Activated T-helper 17 cell treated with anti-CD3 and anti-CD28 coated beads, Interleukin-2, amount 50 U/mL, for 72 hours (primary cell): ENCODE results near the gene SLC7A8. TPM values are rescaled to one million over a fixed set of nuclear protein-coding genes. Genes with fewer than 3 reads are reported as not detected.

Source experiments
- ATAC-seq: fragments of 150-1000 bp; cut with Tn5 transposase; replicated peaks from 2 replicates; pipeline ENCODE4 v1.10.0; 2021; ENCODE audit warnings: mild to moderate bottlenecking, moderate library complexity
- H3K27ac Mint-ChIP-seq: one replicate; pipeline ENCODE4 v1.8.0; 2022; ENCODE audit warnings: mixed read lengths
- H3K27me3 Mint-ChIP-seq: one replicate; pipeline ENCODE4 v1.8.0; 2022; ENCODE audit warnings: mixed read lengths
- H3K36me3 Mint-ChIP-seq: one replicate; pipeline ENCODE4 v1.8.0; 2022; ENCODE audit warnings: low read depth, mild to moderate bottlenecking, mixed read lengths
- H3K4me1 Mint-ChIP-seq: one replicate; pipeline ENCODE4 v1.8.0; 2022; ENCODE audit warnings: mixed read lengths
- H3K4me3 Mint-ChIP-seq: one replicate; pipeline ENCODE4 v1.8.0; 2022; ENCODE audit warnings: mild to moderate bottlenecking, mixed read lengths
- H3K9me3 Mint-ChIP-seq: one replicate; pipeline ENCODE4 v1.8.0; 2022; ENCODE audit warnings: mixed read lengths
- total RNA-seq, 2 donors: library from RNA; stranded (reverse); gene quantifications; one replicate each; pipeline ENCODE4 v1.2.3, GENCODE V29; 2022

The SLC7A8 gene
- total RNA-seq, 2 donors from 2014 or later = 0.61 to 0.69 TPM

GRCh38 chr14:23173031-23173430, 10.4 kb downstream of the SLC7A8 start:
- H3K36me3 Mint-ChIP-seq = no peaks in the 10 kb centered on the region
- no peak overlapping the region for H3K4me3 Mint-ChIP-seq

GRCh38 chr14:23172574-23172973, 10.9 kb downstream of the SLC7A8 start:
- Mint-ChIP-seq H3K36me3 (no peaks in the 10 kb centered on the region), H3K9me3 (no peaks in the 10 kb centered on the region), H3K27ac (no peak overlapping the region), H3K4me3 (no peak overlapping the region), H3K4me1 (no peaks in the 10 kb centered on the region), H3K27me3 (peaks cover 6% of the 10 kb centered on the region)
- ATAC-seq = no peak

More at GRCh38 chr14:23173031-23173430, 10.4 kb downstream of the SLC7A8 start:
- Mint-ChIP-seq H3K4me1 (no peaks in the 10 kb centered on the region), H3K9me3 (no peaks in the 10 kb centered on the region), H3K27me3 (peaks cover 6% of the 10 kb centered on the region), H3K27ac (no peak overlapping the region)
- ATAC-seq = no peak

- H3K4me1 Mint-ChIP-seq = no peaks in the 10 kb centered on the region
- no peak overlapping the region for H3K4me3 Mint-ChIP-seq
- H3K9me3 Mint-ChIP-seq = no peaks in the 10 kb centered on the region
- H3K27ac Mint-ChIP-seq = no peak overlapping the region
- H3K36me3 Mint-ChIP-seq = no peaks in the 10 kb centered on the region
- H3K27me3 Mint-ChIP-seq = peaks cover 3% of the 10 kb centered on the region
- ATAC-seq = no peak
Observed at GRCh38 chr14:23172096-23172495, 11.4 kb downstream of the SLC7A8 start.

GRCh38 chr14:23171222-23171975, 12.1 kb downstream of the SLC7A8 start:
- Mint-ChIP-seq H3K36me3 (no peaks in the 10 kb centered on the region), H3K27ac (no peak overlapping the region), H3K4me3 (no peak overlapping the region), H3K9me3 (no peaks in the 10 kb centered on the region), H3K27me3 (peaks cover 3% of the 10 kb centered on the region), H3K4me1 (no peaks in the 10 kb centered on the region)
- ATAC-seq = no peak

- Mint-ChIP-seq H3K27me3 (peaks cover 3% of the 10 kb centered on the region), H3K4me3 (no peak overlapping the region), H3K36me3 (no peaks in the 10 kb centered on the region), H3K27ac (no peak overlapping the region), H3K4me1 (no peaks in the 10 kb centered on the region), H3K9me3 (no peaks in the 10 kb centered on the region)
- ATAC-seq = no peak
Observed at GRCh38 chr14:23169622-23170021, 13.8 kb downstream of the SLC7A8 start.

GRCh38 chr14:23168246-23168645, 15.2 kb downstream of the SLC7A8 start:
- Mint-ChIP-seq H3K27me3 (peaks cover 3% of the 10 kb centered on the region), H3K36me3 (no peaks in the 10 kb centered on the region), H3K9me3 (no peaks in the 10 kb centered on the region), H3K27ac (no peak overlapping the region), H3K4me1 (no peaks in the 10 kb centered on the region), H3K4me3 (no peak overlapping the region)
- ATAC-seq = no peak

GRCh38 chr14:23167116-23167847, 16.2 kb downstream of the SLC7A8 start:
- no peaks in the 10 kb centered on the region for H3K36me3 Mint-ChIP-seq

GRCh38 chr14:23164949-23165348, 18.5 kb downstream of the SLC7A8 start:
- Mint-ChIP-seq H3K36me3 (no peaks in the 10 kb centered on the region), H3K27ac (no peak overlapping the region), H3K4me1 (peaks cover 4% of the 10 kb centered on the region), H3K4me3 (no peak overlapping the region), H3K27me3 (no peaks in the 10 kb centered on the region), H3K9me3 (no peaks in the 10 kb centered on the region)
- ATAC-seq = no peak

More at GRCh38 chr14:23167116-23167847, 16.2 kb downstream of the SLC7A8 start:
- no peak overlapping the region for H3K27ac Mint-ChIP-seq
- no peak for ATAC-seq
- H3K4me3 Mint-ChIP-seq = no peak overlapping the region
- H3K27me3 Mint-ChIP-seq = no peaks in the 10 kb centered on the region
- peaks cover 4% of the 10 kb centered on the region for H3K4me1 Mint-ChIP-seq
- H3K9me3 Mint-ChIP-seq = no peaks in the 10 kb centered on the region

- peaks cover 4% of the 10 kb centered on the region for H3K4me1 Mint-ChIP-seq
- ATAC-seq = no peak
- H3K9me3 Mint-ChIP-seq = no peaks in the 10 kb centered on the region
- H3K4me3 Mint-ChIP-seq = no peak overlapping the region
- H3K36me3 Mint-ChIP-seq = no peaks in the 10 kb centered on the region
- no peak overlapping the region for H3K27ac Mint-ChIP-seq
- no peaks in the 10 kb centered on the region for H3K27me3 Mint-ChIP-seq
Observed at GRCh38 chr14:23164250-23164649, 19.2 kb downstream of the SLC7A8 start.

- Mint-ChIP-seq H3K36me3 (no peaks in the 10 kb centered on the region), H3K4me3 (no peak overlapping the region), H3K27ac (no peak overlapping the region), H3K9me3 (no peaks in the 10 kb centered on the region), H3K27me3 (peaks cover under 1% of the 10 kb centered on the region), H3K4me1 (peaks cover 4% of the 10 kb centered on the region)
- no peak for ATAC-seq
Observed at GRCh38 chr14:23163830-23164229, 19.6 kb downstream of the SLC7A8 start.

- Mint-ChIP-seq H3K27ac (no peak overlapping the region), H3K9me3 (no peaks in the 10 kb centered on the region), H3K4me1 (peaks cover 4% of the 10 kb centered on the region), H3K4me3 (no peak overlapping the region), H3K27me3 (peaks cover 6% of the 10 kb centered on the region), H3K36me3 (no peaks in the 10 kb centered on the region)
- no peak for ATAC-seq
Observed at GRCh38 chr14:23162800-23163199, 20.7 kb downstream of the SLC7A8 start.

- no peak overlapping the region for H3K27ac Mint-ChIP-seq
- no peaks in the 10 kb centered on the region for H3K9me3 Mint-ChIP-seq
- H3K4me1 Mint-ChIP-seq = peaks cover 4% of the 10 kb centered on the region
- H3K27me3 Mint-ChIP-seq = peaks cover 6% of the 10 kb centered on the region
- ATAC-seq = no peak
- H3K4me3 Mint-ChIP-seq = no peak overlapping the region
- H3K36me3 Mint-ChIP-seq = no peaks in the 10 kb centered on the region
Observed at GRCh38 chr14:23162005-23162404, 21.5 kb downstream of the SLC7A8 start.

- Mint-ChIP-seq H3K4me3 (peak overlapping the region; percentile 10), H3K9me3 (no peaks in the 10 kb centered on the region), H3K36me3 (no peaks in the 10 kb centered on the region), H3K27ac (no peak overlapping the region), H3K4me1 (peaks cover 4% of the 10 kb centered on the region), H3K27me3 (peaks cover 6% of the 10 kb centered on the region)
- no peak for ATAC-seq
Observed at GRCh38 chr14:23160924-23161522, 22.4 kb downstream of the SLC7A8 start.

GRCh38 chr14:23159532-23159931, 23.9 kb downstream of the SLC7A8 start:
- no peak overlapping the region for H3K4me3 Mint-ChIP-seq
- H3K27ac Mint-ChIP-seq = no peak overlapping the region
- peaks cover 4% of the 10 kb centered on the region for H3K4me1 Mint-ChIP-seq
- no peaks in the 10 kb centered on the region for H3K9me3 Mint-ChIP-seq
- H3K27me3 Mint-ChIP-seq = peaks cover 6% of the 10 kb centered on the region
- ATAC-seq = no peak
- H3K36me3 Mint-ChIP-seq = no peaks in the 10 kb centered on the region

- ATAC-seq = no peak
- Mint-ChIP-seq H3K4me3 (no peak overlapping the region), H3K36me3 (no peaks in the 10 kb centered on the region), H3K27ac (no peak overlapping the region), H3K27me3 (peaks cover 6% of the 10 kb centered on the region), H3K9me3 (no peaks in the 10 kb centered on the region), H3K4me1 (peaks cover 4% of the 10 kb centered on the region)
Observed at GRCh38 chr14:23158779-23159178, 24.7 kb downstream of the SLC7A8 start.
